ENCODE measurements around the gene SCT. TPM values are rescaled to one million over a fixed set of nuclear protein-coding genes. Genes with fewer than 3 reads are reported as not detected.

The SCT gene
- total RNA-seq, 1 donor from 2014 or later: not detected

- peak in 1 of 2 donors; percentile 63 for DNase-seq (ENCODE audit: low read depth in 2 of 2)
These were observed 39.0 kb downstream of the SCT start for GRCh38 chr11:587978-588380.

- no peak for DNase-seq (ENCODE audit: low read depth in 2 of 2)
These were observed 39.4 kb downstream of the SCT start for GRCh38 chr11:587546-587945.

DNA sequence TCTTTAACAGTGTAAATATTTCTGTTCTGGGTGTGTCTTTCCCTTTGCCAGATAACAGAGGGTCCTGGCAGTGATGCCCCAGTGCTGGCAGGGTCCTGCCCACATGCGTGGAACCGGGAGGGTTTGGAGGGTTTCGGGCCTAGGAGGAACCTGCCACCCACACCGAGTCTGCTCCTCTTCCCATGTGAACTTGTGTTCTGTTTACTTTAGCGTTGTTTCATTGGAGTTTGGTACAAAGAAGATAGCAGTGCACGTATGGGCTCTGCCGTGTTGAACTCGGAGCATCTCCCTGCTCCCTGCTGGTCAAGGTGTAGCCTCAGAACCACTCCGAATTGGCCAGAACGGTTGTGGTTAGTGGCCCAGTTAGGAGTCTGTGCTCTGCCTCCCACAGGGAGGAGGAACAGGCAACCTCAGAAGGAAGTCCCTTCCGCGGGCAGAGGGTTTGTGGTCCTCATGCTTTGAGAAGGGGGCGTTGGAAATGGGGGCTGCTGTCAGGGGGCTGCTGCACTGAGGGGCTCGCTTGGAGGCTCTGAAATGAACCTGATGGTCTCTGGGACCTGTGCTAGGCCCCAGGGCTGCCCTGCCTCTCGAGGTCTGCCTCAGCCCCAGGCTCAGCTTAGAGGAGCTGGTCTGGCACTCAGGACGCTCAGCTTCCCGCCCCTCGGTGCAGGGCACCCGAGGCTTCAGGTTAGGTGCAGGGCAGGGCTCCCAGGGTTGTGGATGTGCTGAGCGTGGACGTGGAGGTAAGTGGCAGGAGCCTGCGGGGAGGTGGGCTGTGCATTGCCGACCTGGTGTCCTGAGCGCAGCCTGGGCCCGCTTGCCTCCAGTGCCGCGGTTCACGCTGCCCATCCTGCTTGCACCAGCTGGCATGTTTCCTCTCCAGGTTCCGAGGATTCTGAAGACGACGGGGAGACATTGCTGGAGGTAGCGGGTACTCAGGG lies 40.3 kb downstream of the SCT start:
- DNase-seq (ENCODE audit: low read depth in 2 of 2): no peak

DNA sequence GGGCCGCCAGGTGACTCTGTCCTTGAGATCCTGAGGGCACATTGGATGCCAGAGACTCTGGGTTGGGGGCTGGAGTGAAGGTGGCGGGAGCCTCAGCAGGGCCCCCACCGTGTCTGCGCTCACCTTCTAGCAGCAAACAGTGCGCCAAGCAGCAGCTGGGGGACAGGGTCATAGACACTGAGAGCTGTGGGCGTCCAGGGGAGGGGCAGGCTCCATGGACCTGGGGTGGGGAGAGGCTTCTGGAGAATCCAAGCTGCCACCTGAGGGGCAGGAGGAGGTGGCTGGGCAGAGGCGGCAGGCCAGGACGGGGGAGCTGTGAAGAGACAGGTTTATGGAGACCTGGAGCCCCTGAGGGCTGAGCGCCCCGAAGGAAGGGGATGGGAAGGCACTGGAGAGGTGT lies 42.7 kb downstream of the SCT start:
- DNase-seq (ENCODE audit: low read depth in 2 of 2): no peak

DNA sequence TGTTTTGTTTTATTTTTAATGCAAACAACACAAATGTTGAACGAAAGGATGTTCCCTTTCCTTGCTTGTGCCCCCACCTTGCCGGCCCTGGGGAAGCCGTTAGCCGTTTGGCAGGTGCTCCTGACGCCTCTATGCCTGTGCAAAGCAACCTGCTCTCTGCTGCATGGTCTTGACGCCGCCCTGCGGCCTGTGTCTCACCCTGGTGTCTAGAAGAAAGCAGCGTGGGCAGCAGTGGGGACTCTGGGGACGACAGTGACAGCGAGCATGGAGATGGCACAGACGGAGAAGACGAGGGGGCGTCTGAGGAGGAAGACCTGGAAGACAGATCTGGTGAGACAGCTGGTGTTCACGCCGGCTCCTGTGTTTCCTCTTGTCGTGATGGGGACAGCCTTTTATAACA lies 45.2 kb downstream of the SCT start:
- DNase-seq (ENCODE audit: low read depth in 2 of 2): no peak

GRCh38 chr11:581342-581741 lies 45.6 kb downstream of the SCT start:
- DNase-seq (ENCODE audit: low read depth in 2 of 2): no peak

GRCh38 chr11:579830-580601 lies 47.0 kb downstream of the SCT start:
- DNase-seq (ENCODE audit: low read depth in 2 of 2): peak in 1 of 2 donors; percentile 37

- DNase-seq (ENCODE audit: low read depth in 2 of 2): no peak
These were observed 48.5 kb downstream of the SCT start for GRCh38 chr11:578276-579035.

- DNase-seq (ENCODE audit: low read depth in 2 of 2): no peak
These were observed 49.4 kb downstream of the SCT start for GRCh38 chr11:577611-577894.

DNA sequence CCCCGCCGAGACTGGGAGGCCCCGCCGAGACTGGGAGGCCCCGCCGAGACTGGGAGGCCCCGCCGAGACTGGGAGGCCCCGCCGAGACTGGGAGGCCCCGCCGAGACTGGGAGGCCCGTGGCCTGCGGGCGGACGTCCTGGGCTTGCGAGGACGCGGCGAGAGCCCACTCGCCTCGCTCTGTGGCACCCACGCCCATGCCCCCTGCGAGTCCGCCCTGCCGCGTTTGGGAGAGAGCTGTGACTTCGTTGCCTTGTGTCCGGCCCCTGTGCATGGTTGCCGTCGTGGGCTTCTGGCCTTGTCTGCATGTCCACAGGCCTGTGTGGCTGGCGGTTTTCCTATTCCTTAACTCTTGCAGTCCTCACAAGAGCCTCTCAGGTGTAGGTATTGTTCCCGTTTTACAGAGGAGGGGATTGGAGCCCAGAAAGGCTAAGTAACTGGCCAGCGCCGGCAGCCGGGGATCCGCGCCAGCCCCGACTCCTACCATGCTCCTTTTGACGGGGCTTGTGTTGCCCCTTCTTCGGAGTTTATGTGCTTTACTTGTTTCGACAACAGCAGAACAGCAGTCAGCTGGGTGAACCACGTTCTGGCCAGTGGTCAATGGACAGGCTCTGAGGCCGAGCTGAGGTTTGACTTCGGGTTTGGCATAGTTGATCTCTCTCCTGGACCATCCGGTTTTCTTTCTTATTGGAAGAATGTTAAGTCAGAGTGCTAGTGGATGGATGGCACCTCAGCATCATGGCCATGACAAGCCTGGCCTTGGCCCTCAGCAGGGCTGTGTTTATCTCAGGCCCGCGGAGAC lies 50.0 kb downstream of the SCT start:
- peak; percentile 17 to 29 for DNase-seq (ENCODE audit: low read depth in 2 of 2)

Other genes with a start within 250 kb of the SCT start
- gene PKP3, start 233.0 kb downstream of the SCT start, total RNA-seq: 0.22 and 0.40 TPM in 2 replicates
- gene SIGIRR, start 212.2 kb downstream of the SCT start, total RNA-seq: 32.9 and 35.7 TPM in 2 replicates
- 0.44 and 0.99 TPM in 2 replicates for gene ANO9, start 185.2 kb downstream of the SCT start, total RNA-seq
- 21.8 and 31.7 TPM in 2 replicates for gene PTDSS2, start 176.9 kb downstream of the SCT start, total RNA-seq
- gene RNH1, start 119.9 kb downstream of the SCT start, total RNA-seq: 165 and 169 TPM in 2 replicates
- gene HRAS, start 91.6 kb downstream of the SCT start, total RNA-seq: 45.4 and 47.3 TPM in 2 replicates
- gene LRRC56, start 89.7 kb downstream of the SCT start, total RNA-seq: 0.22 and 0.60 TPM in 2 replicates
- 1.1 and 1.4 TPM in 2 replicates for gene LMNTD2, start 66.4 kb downstream of the SCT start, total RNA-seq
- 13.5 and 18.1 TPM in 2 replicates for gene RASSF7, start 66.2 kb downstream of the SCT start, total RNA-seq
- gene PHRF1, start 50.7 kb downstream of the SCT start, total RNA-seq: 11.6 and 16.9 TPM in 2 replicates
- 7.6 and 10.9 TPM in 2 replicates for gene IRF7, start 11.2 kb downstream of the SCT start, total RNA-seq
- gene CDHR5, start 2.2 kb downstream of the SCT start, total RNA-seq: not detected in 2 replicates
- not detected in 2 replicates for gene DRD4, start 10.1 kb upstream of the SCT start, total RNA-seq
- 26.8 and 27.4 TPM in 2 replicates for gene DEAF1, start 68.0 kb upstream of the SCT start, total RNA-seq
- 4.8 and 8.5 TPM in 2 replicates for gene TMEM80, start 68.6 kb upstream of the SCT start, total RNA-seq
- 0.99 and 2.6 TPM in 2 replicates for gene EPS8L2, start 79.0 kb upstream of the SCT start, total RNA-seq
- 86.7 and 121 TPM in 2 replicates for gene TALDO1, start 120.3 kb upstream of the SCT start, total RNA-seq
- 17.0 and 21.4 TPM in 2 replicates for gene GATD1, start 150.3 kb upstream of the SCT start, total RNA-seq
- gene CEND1, start 162.9 kb upstream of the SCT start, total RNA-seq: under 0.01 TPM in 2 replicates
- 4.1 and 6.3 TPM in 2 replicates for gene SLC25A22, start 171.1 kb upstream of the SCT start, total RNA-seq
- 3.7 and 4.8 TPM in 2 replicates for gene PIDD1, start 178.1 kb upstream of the SCT start, total RNA-seq
- 232 and 383 TPM in 2 replicates for gene RPLP2, start 182.8 kb upstream of the SCT start, total RNA-seq
- 33.3 and 50.6 TPM in 2 replicates for gene PNPLA2, start 191.7 kb upstream of the SCT start, total RNA-seq
- gene CRACR2B, start 200.7 kb upstream of the SCT start, total RNA-seq: 11.6 and 15.9 TPM in 2 replicates
- 460 and 726 TPM in 2 replicates for gene CD151, start 205.8 kb upstream of the SCT start, total RNA-seq
- 246 and 284 TPM in 2 replicates for gene POLR2L, start 215.3 kb upstream of the SCT start, total RNA-seq
- 79.8 and 182 TPM in 2 replicates for gene TSPAN4, start 215.7 kb upstream of the SCT start, total RNA-seq